ENCODE results near the gene LSM7. TPM values are rescaled to one million over a fixed set of nuclear protein-coding genes. Genes with fewer than 3 reads are reported as not detected.

LSM7 gene
- total and polyA plus RNA-seq, 2 of the 13 experiments (the other 11 are each of a cell fraction or from before 2014, with no cell fraction given), result 140 to 205 TPM

GRCh38 chr19:2273356-2274184, 54.8 kb downstream of the LSM7 start (continued):
- TF ChIP-seq ZBTB42 (CRISPR knock-in tag; IDR thresholded peaks at IDR 0.05), result no peak
- no peak for TF ChIP-seq ZFP36L2 (CRISPR knock-in tag; IDR thresholded peaks at IDR 0.05)
- 0 out of 2 replicates have a peak, but pooled peaks have one; percentile 48 for TF ChIP-seq ZNF83 (CRISPR knock-in tag; IDR thresholded peaks at IDR 0.05; ENCODE audit: borderline replicate concordance)
- TF ChIP-seq ZNF724P (CRISPR knock-in tag; IDR thresholded peaks at IDR 0.05; ENCODE audit: borderline replicate concordance), result no peak
- TF ChIP-seq NR1H2 (CRISPR knock-in tag; IDR thresholded peaks at IDR 0.05; ENCODE audit: borderline replicate concordance, low read depth), result no peak
- 0 out of 2 replicates have a peak, but pooled peaks have one; percentile 7 for TF ChIP-seq ZNF792 (CRISPR knock-in tag; IDR thresholded peaks at IDR 0.05)
- TF ChIP-seq THRA (CRISPR knock-in tag; IDR thresholded peaks at IDR 0.05; ENCODE audit: borderline replicate concordance), result peak; percentile 58; the same call in 1 of the 2 replicates
- TF ChIP-seq GMEB1 (CRISPR knock-in tag; IDR thresholded peaks at IDR 0.05; ENCODE audit: borderline replicate concordance), result peak; percentile 79
- TF ChIP-seq PAX8 (CRISPR knock-in tag; IDR thresholded peaks at IDR 0.05; ENCODE audit: borderline replicate concordance), result peak; percentile 58; the same call in 1 of the 2 replicates
- no peak for TF ChIP-seq EP300 (IDR thresholded peaks at IDR 0.05; ENCODE audit: low read depth in 2 of 2, low read length in 2 of 2)
- TF ChIP-seq EP300 (CRISPR knock-in tag; IDR thresholded peaks at IDR 0.05; ENCODE audit: borderline replicate concordance), result no peak
- TF ChIP-seq ZNF605 (CRISPR knock-in tag; IDR thresholded peaks at IDR 0.05), result no peak; the same call in 1 of the 2 replicates
- TF ChIP-seq RBM39 (IDR thresholded peaks at IDR 0.05; ENCODE audit: low read depth, low read length, poor library complexity, severe bottlenecking), result no peak
- TF ChIP-seq IRF1 (CRISPR knock-in tag; IDR thresholded peaks at IDR 0.05; ENCODE audit: low read depth), result no peak
- TF ChIP-seq FOSL2 (CRISPR knock-in tag; IDR thresholded peaks at IDR 0.05), result peak; percentile 54; the same call in 1 of the 2 replicates
- no peak for TF ChIP-seq SOX13 (IDR thresholded peaks at IDR 0.05)
- no peak for TF ChIP-seq SOX13 (CRISPR knock-in tag; conservative IDR thresholded peaks at IDR 0.05 in 1 of 2, IDR thresholded peaks at IDR 0.05 in 1 of 2)
- no peak for TF ChIP-seq TFAP4 (IDR thresholded peaks at IDR 0.05; ENCODE audit: borderline replicate concordance, low read depth)
- TF ChIP-seq CEBPZ (IDR thresholded peaks at IDR 0.05; ENCODE audit: low read length), result no peak

Data from HepG2 (cell line).